ENCODE results near the gene TFPI. TPM values are rescaled to one million over a fixed set of nuclear protein-coding genes. Genes with fewer than 3 reads are reported as not detected.

TFPI gene
- total and polyA plus RNA-seq, 4 donors: 169 to 253 (median 237) TPM

DNA sequence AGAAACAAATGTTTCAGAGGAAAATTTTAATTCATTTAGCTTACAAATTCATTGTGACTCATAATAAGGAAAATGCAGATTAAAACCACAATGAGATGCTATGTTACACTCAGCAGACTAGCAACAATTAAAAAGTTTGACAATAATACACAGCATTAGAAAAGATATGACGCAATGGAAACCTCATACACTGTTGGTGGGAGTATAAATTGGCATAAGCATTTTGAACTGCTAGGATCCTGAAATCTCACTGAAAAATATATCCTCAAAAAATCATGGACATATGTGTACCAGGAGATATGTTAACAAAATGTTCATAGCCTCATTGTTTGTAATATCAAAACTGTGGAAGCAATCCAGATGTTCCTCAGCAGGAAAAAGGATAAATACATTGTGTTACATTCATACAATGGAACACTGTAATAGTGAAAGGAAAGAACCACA, 119.9 kb downstream of the TFPI start:
- Histone ChIP-seq H3K27ac (ENCODE audit: low read depth in 1 of 2, low read length in 1 of 2) (no peak overlapping the region), H3K27me3 (ENCODE audit: control insufficient read depth in 3 of 3, insufficient read depth in 3 of 3, low read length in 2 of 3) (no peaks in the 10 kb centered on the region), H3K36me3 (ENCODE audit: control insufficient read depth in 4 of 4, insufficient read depth in 4 of 4, low read length in 4 of 4) (no peaks in the 10 kb centered on the region), H3K9ac (ENCODE audit: insufficient read depth in 1 of 2, low read length in 2 of 2) (no peak overlapping the region), H3K4me1 (ENCODE audit: control insufficient read depth in 5 of 5, insufficient read depth in 5 of 5, low read length in 5 of 5) (peaks cover 0 to 5% (median 0%) of the 10 kb centered on the region in 5 donors), H3K9me3 (ENCODE audit: control insufficient read depth in 4 of 4, insufficient read depth in 3 of 4, low read length in 3 of 4) (no peaks in the 10 kb centered on the region), H3K4me3 (no peak overlapping the region)
- 78% methylated on average over 1 of the region's 1 CpG for WGBS, 2 donors
- DNase-seq: peak in 2 of 3 donors; percentile 15 to 30
- TF ChIP-seq, protein P1, sequence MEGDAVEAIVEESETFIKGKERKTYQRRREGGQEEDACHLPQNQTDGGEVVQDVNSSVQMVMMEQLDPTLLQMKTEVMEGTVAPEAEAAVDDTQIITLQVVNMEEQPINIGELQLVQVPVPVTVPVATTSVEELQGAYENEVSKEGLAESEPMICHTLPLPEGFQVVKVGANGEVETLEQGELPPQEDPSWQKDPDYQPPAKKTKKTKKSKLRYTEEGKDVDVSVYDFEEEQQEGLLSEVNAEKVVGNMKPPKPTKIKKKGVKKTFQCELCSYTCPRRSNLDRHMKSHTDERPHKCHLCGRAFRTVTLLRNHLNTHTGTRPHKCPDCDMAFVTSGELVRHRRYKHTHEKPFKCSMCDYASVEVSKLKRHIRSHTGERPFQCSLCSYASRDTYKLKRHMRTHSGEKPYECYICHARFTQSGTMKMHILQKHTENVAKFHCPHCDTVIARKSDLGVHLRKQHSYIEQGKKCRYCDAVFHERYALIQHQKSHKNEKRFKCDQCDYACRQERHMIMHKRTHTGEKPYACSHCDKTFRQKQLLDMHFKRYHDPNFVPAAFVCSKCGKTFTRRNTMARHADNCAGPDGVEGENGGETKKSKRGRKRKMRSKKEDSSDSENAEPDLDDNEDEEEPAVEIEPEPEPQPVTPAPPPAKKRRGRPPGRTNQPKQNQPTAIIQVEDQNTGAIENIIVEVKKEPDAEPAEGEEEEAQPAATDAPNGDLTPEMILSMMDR (IDR thresholded peaks at IDR 0.05; ENCODE audit: control extremely low read depth, extremely low read depth): no peak
- ATAC-seq (ENCODE audit: insufficient read depth, low FRiP score): no peak

DNA sequence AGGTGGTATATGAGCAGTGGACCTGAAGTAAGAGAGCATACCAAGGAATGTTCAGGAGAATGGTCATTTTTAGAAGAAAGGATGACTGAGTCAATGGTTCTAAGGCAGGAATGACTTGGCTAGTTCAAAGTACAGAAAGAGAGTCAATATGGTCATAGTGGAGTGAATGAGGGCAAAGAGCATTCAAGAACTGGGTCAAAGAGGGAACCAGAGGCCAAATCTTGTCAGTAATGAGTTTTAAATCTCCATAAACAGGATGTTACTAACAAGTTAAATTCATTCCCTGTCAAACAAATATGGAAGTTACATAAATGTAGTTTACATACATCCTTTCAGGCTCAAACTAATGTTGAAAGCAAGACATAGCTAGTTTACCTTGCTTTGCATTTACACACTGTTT, 122.3 kb downstream of the TFPI start:
- peaks cover 0 to 3% (median 0%) of the 10 kb centered on the region in 4 donors for H3K36me3 ChIP-seq (ENCODE audit: control insufficient read depth in 4 of 4, insufficient read depth in 4 of 4, low read length in 4 of 4)
- no peak overlapping the region for H3K27ac ChIP-seq (ENCODE audit: low read depth in 1 of 2, low read length in 1 of 2)
- ATAC-seq (ENCODE audit: insufficient read depth, low FRiP score) (no peak), DNase-seq (no peak)
- no peaks in the 10 kb centered on the region for H3K4me1 ChIP-seq (ENCODE audit: control insufficient read depth in 5 of 5, insufficient read depth in 5 of 5, low read length in 5 of 5)
- no peak overlapping the region for H3K9ac ChIP-seq (ENCODE audit: insufficient read depth in 1 of 2, low read length in 2 of 2)
- TF ChIP-seq, protein P1 (IDR thresholded peaks at IDR 0.05; ENCODE audit: control extremely low read depth, extremely low read depth): no peak
- no peaks in the 10 kb centered on the region for H3K9me3 ChIP-seq (ENCODE audit: control insufficient read depth in 4 of 4, insufficient read depth in 3 of 4, low read length in 3 of 4)
- no peak overlapping the region for H3K4me3 ChIP-seq
- no peaks in the 10 kb centered on the region for H3K27me3 ChIP-seq (ENCODE audit: control insufficient read depth in 3 of 3, insufficient read depth in 3 of 3, low read length in 2 of 3)

DNA sequence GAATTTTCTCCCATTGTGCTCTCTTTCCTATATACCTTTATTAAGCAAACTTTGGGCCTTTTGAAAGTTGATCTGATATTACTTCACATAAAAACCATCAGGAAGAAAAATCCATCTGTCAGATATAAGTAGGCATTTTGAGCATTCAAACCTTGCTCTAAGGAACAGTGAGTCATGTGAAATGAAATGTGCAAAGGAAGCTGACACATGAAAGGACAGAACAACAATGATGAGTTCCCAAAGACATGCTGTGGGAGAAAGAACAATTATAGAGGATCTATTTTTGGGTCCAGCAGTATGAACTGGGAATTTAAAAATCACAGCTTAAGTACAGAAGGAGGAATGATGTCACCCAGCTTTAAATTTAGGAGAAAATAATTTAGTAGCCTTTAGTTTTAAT, 124.2 kb downstream of the TFPI start:
- Histone ChIP-seq H3K4me3 (no peak overlapping the region), H3K27me3 (ENCODE audit: control insufficient read depth in 3 of 3, insufficient read depth in 3 of 3, low read length in 2 of 3) (no peaks in the 10 kb centered on the region), H3K27ac (ENCODE audit: low read depth in 1 of 2, low read length in 1 of 2) (no peak overlapping the region), H3K4me1 (ENCODE audit: control insufficient read depth in 5 of 5, insufficient read depth in 5 of 5, low read length in 5 of 5) (no peaks in the 10 kb centered on the region), H3K9ac (ENCODE audit: insufficient read depth in 1 of 2, low read length in 2 of 2) (no peak overlapping the region), H3K36me3 (ENCODE audit: control insufficient read depth in 4 of 4, insufficient read depth in 4 of 4, low read length in 4 of 4) (peaks cover 0 to 3% (median 0%) of the 10 kb centered on the region in 4 donors), H3K9me3 (ENCODE audit: control insufficient read depth in 4 of 4, insufficient read depth in 3 of 4, low read length in 3 of 4) (no peaks in the 10 kb centered on the region)
- TF ChIP-seq, protein P1 (IDR thresholded peaks at IDR 0.05; ENCODE audit: control extremely low read depth, extremely low read depth): no peak
- ATAC-seq (ENCODE audit: insufficient read depth, low FRiP score) (no peak), DNase-seq (no peak)

DNA sequence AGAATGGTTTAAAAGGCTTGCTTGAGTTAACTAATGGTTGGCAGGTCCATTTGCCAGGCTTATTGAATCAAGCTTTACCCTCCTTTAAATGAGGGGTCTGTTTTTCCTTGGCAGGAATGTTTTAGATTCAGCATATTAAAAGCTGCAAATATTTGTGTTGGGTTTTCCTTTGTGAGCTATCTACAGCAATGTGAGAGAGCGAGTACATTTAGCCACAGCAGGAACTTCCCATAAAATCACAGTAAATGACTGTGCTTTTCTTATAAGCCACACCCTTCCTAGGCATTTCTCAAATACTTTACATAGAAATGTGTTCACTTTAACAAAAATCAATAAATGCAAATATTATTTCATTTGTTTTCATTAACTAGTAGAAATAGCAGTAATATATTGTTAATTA, 130.1 kb downstream of the TFPI start:
- ATAC-seq (ENCODE audit: insufficient read depth, low FRiP score) (no peak), DNase-seq (no peak)
- peaks cover 0 to 3% (median 0%) of the 10 kb centered on the region in 4 donors for H3K36me3 ChIP-seq (ENCODE audit: control insufficient read depth in 4 of 4, insufficient read depth in 4 of 4, low read length in 4 of 4)
- H3K4me3 ChIP-seq: no peak overlapping the region
- TF ChIP-seq, protein P1 (IDR thresholded peaks at IDR 0.05; ENCODE audit: control extremely low read depth, extremely low read depth): no peak
- peaks cover 0 to 4% (median 0%) of the 10 kb centered on the region in 5 donors for H3K4me1 ChIP-seq (ENCODE audit: control insufficient read depth in 5 of 5, insufficient read depth in 5 of 5, low read length in 5 of 5)
- WGBS, 2 donors: 47 to 65% methylated on average over 1 of the region's 1 CpG
- no peak overlapping the region for H3K9ac ChIP-seq (ENCODE audit: insufficient read depth in 1 of 2, low read length in 2 of 2)
- H3K27me3 ChIP-seq (ENCODE audit: control insufficient read depth in 3 of 3, insufficient read depth in 3 of 3, low read length in 2 of 3): no peaks in the 10 kb centered on the region
- H3K9me3 ChIP-seq (ENCODE audit: control insufficient read depth in 4 of 4, insufficient read depth in 3 of 4, low read length in 3 of 4): no peaks in the 10 kb centered on the region
- H3K27ac ChIP-seq (ENCODE audit: low read depth in 1 of 2, low read length in 1 of 2): no peak overlapping the region
